Progenitor cell of endocrine pancreas (in vitro differentiated cells): ENCODE results near the gene BMPR1A. TPM values are rescaled to one million over a fixed set of nuclear protein-coding genes. Genes with fewer than 3 reads are reported as not detected.

Source experiments
- DNase-seq: peaks from one replicate; pipeline ENCODE4 v3.0.0; 2021; ENCODE audit warnings: low spot score; ENCODE audit not compliant: unreplicated experiment
- H3K27ac Mint-ChIP-seq: 2 replicates; pipeline ENCODE4 v1.8.0; 2021; ENCODE audit warnings: mild to moderate bottlenecking, moderate library complexity, mixed read lengths
- H3K27me3 Mint-ChIP-seq: 2 replicates; pipeline ENCODE4 v1.8.0; 2021; ENCODE audit warnings: mixed read lengths
- H3K36me3 Mint-ChIP-seq: 2 replicates; pipeline ENCODE4 v1.8.0; 2022; ENCODE audit warnings: mixed read lengths; ENCODE audit not compliant: insufficient read depth
- H3K4me1 Mint-ChIP-seq: 2 replicates; pipeline ENCODE4 v1.8.0; 2021; ENCODE audit warnings: low read depth, mixed read lengths
- H3K4me3 Mint-ChIP-seq: 2 replicates; pipeline ENCODE4 v1.8.0; 2021; ENCODE audit warnings: low read depth, mild to moderate bottlenecking, moderate library complexity, mixed read lengths
- H3K9me3 Mint-ChIP-seq: 2 replicates; pipeline ENCODE4 v1.8.0; 2021; ENCODE audit warnings: low read depth, mixed read lengths
- CTCF ChIP-seq: fragments of 200-600 bp; sonication (generic); IDR thresholded peaks from one replicate; pipeline ENCODE4 v1.5.0; 2021; ENCODE audit warnings: antibody characterized with exemption, mild to moderate bottlenecking; ENCODE audit not compliant: unreplicated experiment
- total RNA-seq: library from RNA; stranded (reverse); gene quantifications from 2 replicates; pipeline ENCODE4 v1.2.1, GENCODE V29; 2021

BMPR1A gene
- total RNA-seq, 1 donor from 2014 or later = 89.7 TPM

- TF ChIP-seq CTCF = no peak
- Mint-ChIP-seq H3K4me1 (peaks cover 13% of the 10 kb centered on the region), H3K27me3 (no peaks in the 10 kb centered on the region), H3K4me3 (no peak overlapping the region), H3K9me3 (peaks cover 6% of the 10 kb centered on the region), H3K27ac (no peak overlapping the region), H3K36me3 (peaks cover 11% of the 10 kb centered on the region)
- no peak for DNase-seq
Observed at GRCh38 chr10:86786368-86786767, 29.9 kb downstream of the BMPR1A start.

GRCh38 chr10:86790394-86790793 lies 34.0 kb downstream of the BMPR1A start:
- Mint-ChIP-seq H3K36me3 (peaks cover 3% of the 10 kb centered on the region), H3K27ac (no peak overlapping the region), H3K4me3 (no peak overlapping the region), H3K27me3 (no peaks in the 10 kb centered on the region), H3K9me3 (no peaks in the 10 kb centered on the region), H3K4me1 (peaks cover 6% of the 10 kb centered on the region)
- no peak for DNase-seq
- no peak for TF ChIP-seq CTCF

- no peak for TF ChIP-seq CTCF
- Mint-ChIP-seq H3K9me3 (no peaks in the 10 kb centered on the region), H3K27ac (peak overlapping the region; percentile 2), H3K36me3 (peaks cover 3% of the 10 kb centered on the region), H3K27me3 (no peaks in the 10 kb centered on the region), H3K4me3 (no peak overlapping the region), H3K4me1 (peaks cover 9% of the 10 kb centered on the region)
- no peak for DNase-seq
Observed at GRCh38 chr10:86792461-86793167, 36.2 kb downstream of the BMPR1A start.

GRCh38 chr10:86793696-86794095 lies 37.3 kb downstream of the BMPR1A start:
- no peak for DNase-seq
- Mint-ChIP-seq H3K27ac (no peak overlapping the region), H3K4me3 (no peak overlapping the region), H3K9me3 (no peaks in the 10 kb centered on the region), H3K36me3 (peaks cover 3% of the 10 kb centered on the region), H3K4me1 (peaks cover 12% of the 10 kb centered on the region), H3K27me3 (no peaks in the 10 kb centered on the region)
- no peak for TF ChIP-seq CTCF

GRCh38 chr10:86795353-86795752 lies 38.9 kb downstream of the BMPR1A start:
- no peak for TF ChIP-seq CTCF
- no peak for DNase-seq
- no peaks in the 10 kb centered on the region for H3K27me3 Mint-ChIP-seq
- H3K27ac Mint-ChIP-seq = peak overlapping the region; percentile 95
- H3K4me3 Mint-ChIP-seq = peak overlapping the region; percentile 49
- H3K36me3 Mint-ChIP-seq = peaks cover 2% of the 10 kb centered on the region
- H3K9me3 Mint-ChIP-seq = no peaks in the 10 kb centered on the region
- peaks cover 20% of the 10 kb centered on the region for H3K4me1 Mint-ChIP-seq
